ENCODE data around the gene AMACR. TPM values are rescaled to one million over a fixed set of nuclear protein-coding genes. Genes with fewer than 3 reads are reported as not detected.
A peak's percentile ranks its signal among the peaks of the same experiment; 100 is the strongest.

The AMACR gene
- total RNA-seq, 1 experiment from 2014 or later: 12.3 TPM

- Histone ChIP-seq H2AFZ (ENCODE audit: low read length) (no peak overlapping the region), H3K9me2 (replicated peaks; ENCODE audit: low read length) (no peaks in the 10 kb centered on the region), H3F3A (ENCODE audit: low read length, unreplicated experiment) (no peaks in the 10 kb centered on the region), H3K9ac (ENCODE audit: low read length) (no peak overlapping the region), H3K27ac (ENCODE audit: low read length) (no peak overlapping the region), H4K20me1 (ENCODE audit: low read length) (no peaks in the 10 kb centered on the region), H3K9me3 (ENCODE audit: low read length) (no peaks in the 10 kb centered on the region), H3K36me3 (ENCODE audit: low read depth, low read length) (no peaks in the 10 kb centered on the region), H3K4me1 (ENCODE audit: insufficient read depth, low read length) (no peaks in the 10 kb centered on the region), H3K4me3 (ENCODE audit: low read length) (no peak overlapping the region), H3K4me2 (ENCODE audit: low read length) (no peak overlapping the region), H3K79me2 (ENCODE audit: low read length) (no peaks in the 10 kb centered on the region), H3K27me3 (ENCODE audit: low read length) (no peaks in the 10 kb centered on the region)
- no TSS peak for BruUV-seq (replicated peaks)
- ChIA-PET CTCF (no interaction called here), POLR2A (ENCODE audit: unreplicated experiment) (no interaction called here)
- intact Hi-C loops (cut with micrococcal nuclease): no loop called here
- TF ChIP-seq CTCF (conservative IDR thresholded peaks at IDR 0.05; ENCODE audit: low read depth, low read length) (no peak), EZH2phosphoT487 (IDR thresholded peaks at IDR 0.05; ENCODE audit: borderline replicate concordance, low read length) (no peak), EZH2 (IDR thresholded peaks at IDR 0.05; ENCODE audit: low read length, unreplicated experiment) (no peak)
- ATAC-seq (no peak), DNase-seq (peak; percentile 25)
Measured at GRCh38 chr5:33981408-33982162, 26.3 kb downstream of the AMACR start.

GRCh38 chr5:33980030-33980429 is 27.8 kb downstream of the AMACR start:
- H3K9me2 ChIP-seq (replicated peaks; ENCODE audit: low read length): no peaks in the 10 kb centered on the region
- no TSS peak for BruUV-seq (replicated peaks)
- ChIA-PET POLR2A (ENCODE audit: unreplicated experiment) (interaction anchor here (0.6 kb wide), 1 partner anchor 17 kb away, joined by 3 read pairs; no protein-coding TSS in a partner anchor), CTCF (no interaction called here)
- DNase-seq: no peak
- H3K79me2 ChIP-seq (ENCODE audit: low read length): no peaks in the 10 kb centered on the region
- H2AFZ ChIP-seq (ENCODE audit: low read length): no peak overlapping the region
- no peaks in the 10 kb centered on the region for H3F3A ChIP-seq (ENCODE audit: low read length, unreplicated experiment)
- no peaks in the 10 kb centered on the region for H3K9me3 ChIP-seq (ENCODE audit: low read length)
- no peak overlapping the region for H3K27ac ChIP-seq (ENCODE audit: low read length)
- no peak overlapping the region for H3K4me2 ChIP-seq (ENCODE audit: low read length)
- H3K27me3 ChIP-seq (ENCODE audit: low read length): no peaks in the 10 kb centered on the region
- no peaks in the 10 kb centered on the region for H3K36me3 ChIP-seq (ENCODE audit: low read depth, low read length)
- H4K20me1 ChIP-seq (ENCODE audit: low read length): no peaks in the 10 kb centered on the region
- H3K9ac ChIP-seq (ENCODE audit: low read length): no peak overlapping the region
- TF ChIP-seq EZH2 (IDR thresholded peaks at IDR 0.05; ENCODE audit: low read length, unreplicated experiment) (no peak), CTCF (conservative IDR thresholded peaks at IDR 0.05; ENCODE audit: low read depth, low read length) (no peak), EZH2phosphoT487 (IDR thresholded peaks at IDR 0.05; ENCODE audit: borderline replicate concordance, low read length) (no peak)
- intact Hi-C loops (cut with micrococcal nuclease): no loop called here
- no peaks in the 10 kb centered on the region for H3K4me1 ChIP-seq (ENCODE audit: insufficient read depth, low read length)
- ATAC-seq: no peak
- H3K4me3 ChIP-seq (ENCODE audit: low read length): no peak overlapping the region

- H3K9me3 ChIP-seq (ENCODE audit: low read length): no peaks in the 10 kb centered on the region
- ChIA-PET POLR2A (ENCODE audit: unreplicated experiment) (interaction anchor here (0.6 kb wide), 1 partner anchor 19 kb away, joined by 3 read pairs; no protein-coding TSS in a partner anchor), CTCF (no interaction called here)
- no peak overlapping the region for H3K27ac ChIP-seq (ENCODE audit: low read length)
- H3K9me2 ChIP-seq (replicated peaks; ENCODE audit: low read length): no peaks in the 10 kb centered on the region
- no peaks in the 10 kb centered on the region for H3K4me1 ChIP-seq (ENCODE audit: insufficient read depth, low read length)
- no peaks in the 10 kb centered on the region for H4K20me1 ChIP-seq (ENCODE audit: low read length)
- ATAC-seq (no peak), DNase-seq (no peak)
- no peaks in the 10 kb centered on the region for H3K27me3 ChIP-seq (ENCODE audit: low read length)
- H3K9ac ChIP-seq (ENCODE audit: low read length): no peak overlapping the region
- no TSS peak for BruUV-seq (replicated peaks)
- H3K79me2 ChIP-seq (ENCODE audit: low read length): no peaks in the 10 kb centered on the region
- no peak overlapping the region for H3K4me2 ChIP-seq (ENCODE audit: low read length)
- H2AFZ ChIP-seq (ENCODE audit: low read length): no peak overlapping the region
- no peak for TF ChIP-seq EZH2 (IDR thresholded peaks at IDR 0.05; ENCODE audit: low read length, unreplicated experiment)
- no peaks in the 10 kb centered on the region for H3F3A ChIP-seq (ENCODE audit: low read length, unreplicated experiment)
- no peak overlapping the region for H3K4me3 ChIP-seq (ENCODE audit: low read length)
- no peaks in the 10 kb centered on the region for H3K36me3 ChIP-seq (ENCODE audit: low read depth, low read length)
- intact Hi-C loops (cut with micrococcal nuclease): no loop called here
Measured at GRCh38 chr5:33978306-33978705, 29.5 kb downstream of the AMACR start.

Measured in PC-3 (cell line).